Spleen (tissue), 7 donors: Measurements from ENCODE around the gene SNX27.

Experiments used
- CTCF ChIP-seq, 11 experiments: fragments of 200-600 bp in 7 of 11; fragments of 450-650 bp in 4 of 11; sonication (generic) in 4 of 11; IDR thresholded peaks in 8 of 11; conservative IDR thresholded peaks in 3 of 11; 1 replicate in 7 of 11; 2 replicates in 4 of 11; pipeline versions ENCODE4 v1.4.0 to v1.8.0; 2016 to 2021; ENCODE audit warnings: antibody characterized with exemption in 11 of 11, inconsistent platforms in 4 of 11, mild to moderate bottlenecking in 1 of 11
- POLR2AphosphoS5 ChIP-seq, 3 donors: sonication (generic); formaldehyde crosslinking; IDR thresholded peaks; one replicate each; pipeline ENCODE4 v1.5.1; 2017; ENCODE audit warnings: antibody characterized with exemption in 3 of 3
- donor health status: DM: no; HTN: no; CAD: no; lungs with moderate emphysema.
- donor health status: DM: no; HTN: no; CAD: no.
- donor health status: DM: no; HTN: no; CAD: no.

GRCh38 chr1:151621351-151621750, 9.5 kb downstream of the SNX27 start:
- TF ChIP-seq POLR2AphosphoS5 (IDR thresholded peaks at IDR 0.05) (no peak), CTCF (IDR thresholded peaks at IDR 0.05 in 8 of 11, conservative IDR thresholded peaks at IDR 0.05 in 3 of 11) (no peak)
